Sigmoid colon (tissue), 4 donors: Measurements from ENCODE around the gene SIRPA.

Experiments used
- EP300 ChIP-seq, 4 donors: sonication (generic); formaldehyde crosslinking; IDR thresholded peaks; one replicate each; pipeline ENCODE4 v1.6.1; 2017; ENCODE audit warnings: antibody characterized with exemption in 4 of 4
- POLR2A ChIP-seq, 2 donors: fragments of 450-650 bp; IDR thresholded peaks; one replicate each; pipeline ENCODE4 v1.6.1; 2016; ENCODE audit warnings: antibody characterized with exemption in 2 of 2, mild to moderate bottlenecking in 2 of 2, moderate library complexity in 2 of 2
- POLR2AphosphoS5 ChIP-seq, 4 donors: sonication (generic); formaldehyde crosslinking; IDR thresholded peaks; one replicate each; pipeline ENCODE4 v1.6.1; 2017; ENCODE audit warnings: antibody characterized with exemption in 4 of 4
- TF ChIP-seq, protein P1 (sequence below), 4 experiments: fragments of 450-650 bp in 3 of 4; fragments of 200-600 bp in 1 of 4; IDR thresholded peaks; one replicate each; pipeline ENCODE4 v1.5.1; 2016 to 2019; ENCODE audit warnings: antibody characterized with exemption in 4 of 4, mild to moderate bottlenecking in 3 of 4, moderate library complexity in 2 of 4

DNA sequence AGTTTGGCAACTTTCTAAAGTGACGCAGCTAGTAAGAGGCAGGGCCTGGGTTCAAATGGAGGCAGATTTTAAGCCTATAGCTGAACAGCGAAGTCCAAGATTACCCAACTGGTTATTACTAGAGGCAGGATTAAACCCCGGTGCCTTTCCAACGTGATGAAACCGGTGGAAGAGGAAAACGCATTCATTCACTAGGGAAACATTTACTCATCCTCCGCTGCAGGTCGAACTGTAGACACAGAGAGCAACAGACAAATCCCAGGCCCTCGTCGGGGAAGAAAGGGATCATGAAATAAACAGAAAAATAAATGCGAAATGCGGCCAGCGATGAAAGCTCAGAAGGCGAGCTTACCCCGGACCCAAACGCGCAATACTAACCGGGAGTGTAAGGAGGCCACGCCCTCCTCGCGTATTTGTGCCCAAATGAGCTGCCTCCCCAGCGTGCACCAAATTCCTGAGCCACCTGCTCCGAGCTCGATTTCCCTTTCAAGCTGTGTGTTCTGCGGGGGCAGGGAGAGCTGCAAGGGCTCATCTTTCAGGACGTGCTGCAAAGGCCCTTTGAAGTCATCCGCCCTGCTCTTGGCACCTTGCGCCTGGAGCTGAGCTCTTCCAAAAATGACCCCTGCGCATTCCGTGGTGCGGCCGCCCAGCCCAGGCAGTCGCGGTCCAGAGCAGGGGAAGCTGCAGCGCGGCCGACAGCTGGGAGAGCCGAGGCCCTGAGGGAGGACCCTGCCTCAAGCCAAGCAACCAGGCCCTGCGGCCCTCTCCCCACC is 51.7 kb downstream of the SIRPA start:
- TF ChIP-seq, protein P1, sequence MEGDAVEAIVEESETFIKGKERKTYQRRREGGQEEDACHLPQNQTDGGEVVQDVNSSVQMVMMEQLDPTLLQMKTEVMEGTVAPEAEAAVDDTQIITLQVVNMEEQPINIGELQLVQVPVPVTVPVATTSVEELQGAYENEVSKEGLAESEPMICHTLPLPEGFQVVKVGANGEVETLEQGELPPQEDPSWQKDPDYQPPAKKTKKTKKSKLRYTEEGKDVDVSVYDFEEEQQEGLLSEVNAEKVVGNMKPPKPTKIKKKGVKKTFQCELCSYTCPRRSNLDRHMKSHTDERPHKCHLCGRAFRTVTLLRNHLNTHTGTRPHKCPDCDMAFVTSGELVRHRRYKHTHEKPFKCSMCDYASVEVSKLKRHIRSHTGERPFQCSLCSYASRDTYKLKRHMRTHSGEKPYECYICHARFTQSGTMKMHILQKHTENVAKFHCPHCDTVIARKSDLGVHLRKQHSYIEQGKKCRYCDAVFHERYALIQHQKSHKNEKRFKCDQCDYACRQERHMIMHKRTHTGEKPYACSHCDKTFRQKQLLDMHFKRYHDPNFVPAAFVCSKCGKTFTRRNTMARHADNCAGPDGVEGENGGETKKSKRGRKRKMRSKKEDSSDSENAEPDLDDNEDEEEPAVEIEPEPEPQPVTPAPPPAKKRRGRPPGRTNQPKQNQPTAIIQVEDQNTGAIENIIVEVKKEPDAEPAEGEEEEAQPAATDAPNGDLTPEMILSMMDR (IDR thresholded peaks at IDR 0.05), result no peak
- TF ChIP-seq POLR2A (IDR thresholded peaks at IDR 0.05), result no peak
- TF ChIP-seq POLR2AphosphoS5 (IDR thresholded peaks at IDR 0.05), result peak in 3 of 4 donors; percentile 26 to 40 (median 26)
- peak in 1 of 4 donors; percentile 1 for TF ChIP-seq EP300 (IDR thresholded peaks at IDR 0.05)
